HCT116 (cell line): ENCODE results near the gene CNNM4. TPM values are rescaled to one million over a fixed set of nuclear protein-coding genes. Genes with fewer than 3 reads are reported as not detected.

Source experiments
- ATAC-seq: fragments of 200-7000 bp; cut with Tn5 transposase; 2 replicates; pipeline ENCODE4 v1.9.1; 2020; ENCODE audit warnings: mild to moderate bottlenecking, moderate library complexity
- BruUV-seq: library from RNA; stranded (reverse); fragments of 400-500 nt; replicated peaks from 2 replicates; lab custom pipeline; 2021; lab: Mats Ljungman, UMichigan
- CTCF ChIA-PET: fragments of 300-600 bp; sonication (Branson Sonifier 250); formaldehyde crosslinking; loops from one replicate; lab custom pipeline; 2021; ENCODE audit warnings: antibody characterized with exemption; lab: Charles Lee
- POLR2A ChIA-PET: fragments of 300-600, 350-600 bp; sonication (Branson Sonifier 250); formaldehyde crosslinking; loops from one replicate; lab custom pipeline; 2021; ENCODE audit warnings: antibody characterized with exemption; lab: Charles Lee
- RAD21 ChIA-PET, 2 experiments: fragments of 300-600 bp; sonication (Branson Sonifier 250); formaldehyde crosslinking; loops; one replicate each; lab custom pipeline; 2023; ENCODE audit warnings: low total read pairs in 2 of 2; ENCODE audit not compliant: uncharacterized antibody in 2 of 2, unreplicated experiment in 2 of 2, low non-redundant PET in 1 of 2; lab: Charles Lee
- DNase-seq: peaks from one replicate; pipeline ENCODE4 v3.0.0-alpha.2; 2010; ENCODE audit warnings: low read depth, low spot score
- H2AFZ ChIP-seq: fragments of 200-600 bp; shearing (Covaris generic), sonication (generic); 2 replicates; pipeline ENCODE4 v1.6.1; 2017; ENCODE audit warnings: low read depth, mixed run types, mixed read lengths, antibody characterized with exemption, low read length; ENCODE audit not compliant: poor library complexity, severe bottlenecking
- H3K27ac ChIP-seq: 2 replicates; pipeline ENCODE4 v1.5.1; 2012; ENCODE audit warnings: low read depth, low read length
- H3K27me3 ChIP-seq: fragments of 200-600 bp; sonication (generic); 2 replicates; pipeline ENCODE4 v1.6.1; 2016; ENCODE audit warnings: mixed run types, low read length, mixed read lengths; ENCODE audit not compliant: insufficient read depth
- H3K36me3 ChIP-seq, 2 experiments: fragments of 200-500 bp in 1 of 2; fragments of 200-600 bp in 1 of 2; sonication (Bioruptor generic) in 1 of 2; sonication (generic) in 1 of 2; 2 replicates each; pipeline versions ENCODE4 v1.5.1 to v1.6.1; 2014 to 2016; ENCODE audit warnings: low read length in 2 of 2, inconsistent platforms in 1 of 2, mixed read lengths in 1 of 2, mixed run types in 1 of 2; ENCODE audit not compliant: insufficient read depth in 2 of 2, control insufficient read depth in 1 of 2
- H3K4me1 ChIP-seq, 2 experiments: fragments of 200-600 bp in 1 of 2; sonication (generic) in 1 of 2; 2 replicates each; pipeline versions ENCODE4 v1.5.1 to v1.6.1; 2012 to 2017; ENCODE audit warnings: low read length in 2 of 2, inconsistent platforms in 1 of 2, mild to moderate bottlenecking in 1 of 2, mixed read lengths in 1 of 2, mixed run types in 1 of 2, moderate library complexity in 1 of 2; ENCODE audit not compliant: insufficient read depth in 2 of 2, control insufficient read depth in 1 of 2
- H3K4me2 ChIP-seq: fragments of 200-600 bp; sonication (generic); 2 replicates; pipeline ENCODE4 v1.6.1; 2017; ENCODE audit warnings: mixed run types, low read length, mixed read lengths
- H3K4me3 ChIP-seq, 2 experiments: fragments of 200-600 bp in 1 of 2; sonication (generic) in 1 of 2; replicated peaks in 1 of 2; 2 replicates each; pipeline ENCODE4 v1.5.1; 2011 to 2016; ENCODE audit warnings: low read length in 2 of 2, control low read depth in 1 of 2, low read depth in 1 of 2, mild to moderate bottlenecking in 1 of 2, mixed read lengths in 1 of 2, mixed run types in 1 of 2
- H3K79me2 ChIP-seq: fragments of 200-600 bp; sonication (generic); 2 replicates; pipeline ENCODE4 v1.6.1; 2017; ENCODE audit warnings: mild to moderate bottlenecking, mixed run types, low read length, moderate library complexity, mixed read lengths; ENCODE audit not compliant: insufficient read depth
- H3K9ac ChIP-seq: fragments of 200-600 bp; sonication (generic); 2 replicates; pipeline ENCODE4 v1.6.1; 2016; ENCODE audit warnings: low read length, mixed read lengths
- H3K9me2 ChIP-seq: fragments of 200-600 bp; sonication (generic), shearing (Covaris generic); 2 replicates; pipeline ENCODE4 v1.6.1; 2017; ENCODE audit warnings: mixed run types, mild to moderate bottlenecking, moderate library complexity; ENCODE audit not compliant: insufficient read depth
- H3K9me3 ChIP-seq, 2 experiments: fragments of 200-500 bp in 1 of 2; fragments of 200-600 bp in 1 of 2; sonication (Bioruptor generic) in 1 of 2; sonication (generic) in 1 of 2; 2 replicates each; pipeline ENCODE4 v1.6.1; 2014 to 2017; ENCODE audit warnings: low read length in 2 of 2, mixed read lengths in 2 of 2, inconsistent platforms in 1 of 2, low read depth in 1 of 2, mild to moderate bottlenecking in 1 of 2, mixed run types in 1 of 2, moderate library complexity in 1 of 2; ENCODE audit not compliant: control insufficient read depth in 1 of 2, insufficient read depth in 1 of 2
- H4K20me1 ChIP-seq: fragments of 200-600 bp; sonication (generic), shearing (Covaris generic); 2 replicates; pipeline ENCODE4 v1.6.1; 2017; ENCODE audit warnings: mixed run types, mild to moderate bottlenecking, moderate library complexity; ENCODE audit not compliant: insufficient read depth
- CEBPB ChIP-seq: IDR thresholded peaks from 2 replicates; pipeline ENCODE4 v1.6.1; 2012; ENCODE audit warnings: low read depth
- FOSL1 ChIP-seq: IDR thresholded peaks from 2 replicates; pipeline ENCODE4 v1.6.1; 2012; ENCODE audit warnings: low read depth
- POLR2A ChIP-seq: IDR thresholded peaks from 2 replicates; pipeline ENCODE4 v1.7.0; 2011; ENCODE audit warnings: borderline replicate concordance; ENCODE audit not compliant: insufficient read depth, insufficient read length; ENCODE audit errors: extremely low read depth
- POLR2AphosphoS5 ChIP-seq: IDR thresholded peaks from 2 replicates; pipeline ENCODE4 v1.6.1; 2011; ENCODE audit warnings: mild to moderate bottlenecking, low read depth, low read length, moderate library complexity
- SIN3A ChIP-seq: IDR thresholded peaks from 2 replicates; pipeline ENCODE4 v1.6.1; 2012; ENCODE audit warnings: low read depth
- YY1 ChIP-seq: IDR thresholded peaks from 2 replicates; pipeline ENCODE4 v1.6.1; 2011; ENCODE audit warnings: low read length, low read depth, moderate library complexity, mild to moderate bottlenecking; ENCODE audit not compliant: insufficient replicate concordance; ENCODE audit errors: extremely low read depth
- intact Hi-C: fragments of 100-400 bp; cut with micrococcal nuclease; formaldehyde crosslinking; loops from 2 replicates; pipeline ENCODE4 v1.10.0; 2022
- total RNA-seq: library from RNA; stranded (reverse); gene quantifications from one replicate; pipeline ENCODE4 v1.2.1, GENCODE V29; 2021; ENCODE audit not compliant: unreplicated experiment
- TF ChIP-seq, protein P1 (sequence below): IDR thresholded peaks from 2 replicates; pipeline ENCODE4 v1.6.1; 2012; ENCODE audit warnings: low read depth
- TF ChIP-seq, protein P2 (sequence below): IDR thresholded peaks from 2 replicates; pipeline ENCODE4 v1.6.1; 2011; ENCODE audit warnings: mild to moderate bottlenecking, low read length, moderate library complexity; ENCODE audit not compliant: insufficient replicate concordance; ENCODE audit errors: extremely low read depth

CNNM4 gene
- total RNA-seq, 1 experiment from 2014 or later = 7.9 TPM

DNA sequence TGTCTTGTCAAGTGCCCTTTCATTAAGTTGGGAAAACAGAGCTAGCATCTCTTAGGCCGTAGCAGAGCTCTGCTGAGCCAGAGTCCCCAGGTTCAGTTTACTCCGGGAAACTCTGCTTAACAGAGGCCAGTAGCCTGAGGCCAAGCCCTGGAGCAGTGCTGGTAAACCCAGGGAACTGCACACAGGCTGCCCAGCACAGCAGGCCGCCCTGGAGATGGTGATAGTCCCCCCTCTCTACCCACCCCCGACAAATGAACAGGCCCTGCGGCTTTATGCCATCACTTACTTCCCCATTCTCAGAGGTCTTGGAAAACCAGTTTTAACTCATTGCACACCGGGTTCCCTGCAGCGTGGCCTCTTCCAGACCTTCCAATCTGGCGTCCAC, 3.5 kb downstream of the CNNM4 start:
- RAD21 ChIA-PET = no interaction called here
- DNase-seq (no peak), ATAC-seq (no peak)
- H3K27me3 ChIP-seq = no peaks in the 10 kb centered on the region
- H3K4me3 ChIP-seq = no peak overlapping the region
- H3K36me3 ChIP-seq = no peaks in the 10 kb centered on the region
- TF ChIP-seq POLR2A (no peak), YY1 (no peak), CEBPB (no peak), POLR2AphosphoS5 (no peak), FOSL1 (no peak), SIN3A (no peak)
- TF ChIP-seq, protein P1, sequence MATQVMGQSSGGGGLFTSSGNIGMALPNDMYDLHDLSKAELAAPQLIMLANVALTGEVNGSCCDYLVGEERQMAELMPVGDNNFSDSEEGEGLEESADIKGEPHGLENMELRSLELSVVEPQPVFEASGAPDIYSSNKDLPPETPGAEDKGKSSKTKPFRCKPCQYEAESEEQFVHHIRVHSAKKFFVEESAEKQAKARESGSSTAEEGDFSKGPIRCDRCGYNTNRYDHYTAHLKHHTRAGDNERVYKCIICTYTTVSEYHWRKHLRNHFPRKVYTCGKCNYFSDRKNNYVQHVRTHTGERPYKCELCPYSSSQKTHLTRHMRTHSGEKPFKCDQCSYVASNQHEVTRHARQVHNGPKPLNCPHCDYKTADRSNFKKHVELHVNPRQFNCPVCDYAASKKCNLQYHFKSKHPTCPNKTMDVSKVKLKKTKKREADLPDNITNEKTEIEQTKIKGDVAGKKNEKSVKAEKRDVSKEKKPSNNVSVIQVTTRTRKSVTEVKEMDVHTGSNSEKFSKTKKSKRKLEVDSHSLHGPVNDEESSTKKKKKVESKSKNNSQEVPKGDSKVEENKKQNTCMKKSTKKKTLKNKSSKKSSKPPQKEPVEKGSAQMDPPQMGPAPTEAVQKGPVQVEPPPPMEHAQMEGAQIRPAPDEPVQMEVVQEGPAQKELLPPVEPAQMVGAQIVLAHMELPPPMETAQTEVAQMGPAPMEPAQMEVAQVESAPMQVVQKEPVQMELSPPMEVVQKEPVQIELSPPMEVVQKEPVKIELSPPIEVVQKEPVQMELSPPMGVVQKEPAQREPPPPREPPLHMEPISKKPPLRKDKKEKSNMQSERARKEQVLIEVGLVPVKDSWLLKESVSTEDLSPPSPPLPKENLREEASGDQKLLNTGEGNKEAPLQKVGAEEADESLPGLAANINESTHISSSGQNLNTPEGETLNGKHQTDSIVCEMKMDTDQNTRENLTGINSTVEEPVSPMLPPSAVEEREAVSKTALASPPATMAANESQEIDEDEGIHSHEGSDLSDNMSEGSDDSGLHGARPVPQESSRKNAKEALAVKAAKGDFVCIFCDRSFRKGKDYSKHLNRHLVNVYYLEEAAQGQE = no peak
- TF ChIP-seq, protein P2, sequence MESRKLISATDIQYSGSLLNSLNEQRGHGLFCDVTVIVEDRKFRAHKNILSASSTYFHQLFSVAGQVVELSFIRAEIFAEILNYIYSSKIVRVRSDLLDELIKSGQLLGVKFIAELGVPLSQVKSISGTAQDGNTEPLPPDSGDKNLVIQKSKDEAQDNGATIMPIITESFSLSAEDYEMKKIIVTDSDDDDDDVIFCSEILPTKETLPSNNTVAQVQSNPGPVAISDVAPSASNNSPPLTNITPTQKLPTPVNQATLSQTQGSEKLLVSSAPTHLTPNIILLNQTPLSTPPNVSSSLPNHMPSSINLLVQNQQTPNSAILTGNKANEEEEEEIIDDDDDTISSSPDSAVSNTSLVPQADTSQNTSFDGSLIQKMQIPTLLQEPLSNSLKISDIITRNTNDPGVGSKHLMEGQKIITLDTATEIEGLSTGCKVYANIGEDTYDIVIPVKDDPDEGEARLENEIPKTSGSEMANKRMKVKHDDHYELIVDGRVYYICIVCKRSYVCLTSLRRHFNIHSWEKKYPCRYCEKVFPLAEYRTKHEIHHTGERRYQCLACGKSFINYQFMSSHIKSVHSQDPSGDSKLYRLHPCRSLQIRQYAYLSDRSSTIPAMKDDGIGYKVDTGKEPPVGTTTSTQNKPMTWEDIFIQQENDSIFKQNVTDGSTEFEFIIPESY = no peak
- intact Hi-C loops = loop anchor here (10.0 kb wide), 2 partner anchors 129 to 209 kb away; partner anchors contain the start of gene KANSL3
- H4K20me1 ChIP-seq = no peaks in the 10 kb centered on the region
- peaks cover 14 to 47% of the 10 kb centered on the region in 2 experiments for H3K4me1 ChIP-seq
- H3K9me3 ChIP-seq = no peaks in the 10 kb centered on the region
- no peak overlapping the region for H3K9ac ChIP-seq
- no TSS peak for BruUV-seq
- no peaks in the 10 kb centered on the region for H3K9me2 ChIP-seq
- H3K27ac ChIP-seq = peak overlapping the region; percentile 31; the same call in 1 of the 2 replicates
- peak overlapping the region; percentile 46 for H3K4me2 ChIP-seq
- peaks cover 30% of the 10 kb centered on the region for H3K79me2 ChIP-seq
- CTCF ChIA-PET = no interaction called here
- POLR2A ChIA-PET = no interaction called here
- H2AFZ ChIP-seq = no peak overlapping the region
